Measurements from ENCODE around the gene PLPPR4. TPM values are rescaled to one million over a fixed set of nuclear protein-coding genes. Genes with fewer than 3 reads are reported as not detected.

Gene PLPPR4
- total and polyA plus RNA-seq, 2 donors (not counting 1 experiment from before 2014, with no cell fraction given): not detected

DNA sequence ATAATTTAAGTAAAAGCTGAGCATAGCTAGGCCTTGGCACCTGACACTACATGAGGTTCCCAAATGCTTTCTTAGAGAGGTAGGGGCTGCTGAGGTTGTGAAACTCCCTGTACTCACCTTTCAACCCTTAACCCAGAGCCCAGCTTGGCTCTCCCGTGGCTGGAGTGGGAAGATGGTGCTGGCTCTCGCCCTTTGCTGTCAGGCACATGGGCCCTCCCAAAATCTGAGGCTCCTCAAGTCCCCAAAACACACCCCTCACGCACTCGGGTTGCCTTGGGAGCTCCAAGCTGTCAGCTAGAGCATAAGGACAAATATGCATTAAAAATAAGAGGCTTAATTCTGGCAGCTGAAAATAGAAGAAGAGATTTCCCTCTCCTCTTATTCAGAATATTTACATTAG lies 46.7 kb upstream of the PLPPR4 start:
- Histone ChIP-seq H3K4me3 (ENCODE audit: control extremely low read depth in 1 of 5, extremely low read depth in 1 of 5, insufficient read depth in 1 of 5, low read depth in 2 of 5, low read length in 4 of 5) (no peak overlapping the region), H3K79me2 (ENCODE audit: control insufficient read depth, insufficient read depth, low read length) (no peaks in the 10 kb centered on the region), H3K4me2 (replicated peaks; ENCODE audit: low read depth, low read length, poor library complexity, severe bottlenecking) (no peak overlapping the region), H3K4me1 (ENCODE audit: control insufficient read depth in 2 of 2, insufficient read depth in 2 of 2, low read length in 2 of 2) (peaks cover 0 to 4% of the 10 kb centered on the region in 2 donors), H4K20me1 (ENCODE audit: control insufficient read depth, insufficient read depth, low read length, poor library complexity, severe bottlenecking) (no peaks in the 10 kb centered on the region), H3K9me3 (ENCODE audit: control extremely low read depth in 1 of 3, control insufficient read depth in 2 of 3, insufficient read depth in 1 of 3, low read length in 2 of 3) (no peaks in the 10 kb centered on the region), H2AFZ (ENCODE audit: insufficient read depth, low read depth, low read length, poor library complexity, severe bottlenecking) (no peak overlapping the region), H3K36me3 (replicated peaks in 1 of 2; ENCODE audit: control extremely low read depth in 1 of 2, control insufficient read depth in 1 of 2, extremely low read depth in 1 of 2, insufficient read depth in 2 of 2, low read length in 1 of 2) (no peaks in the 10 kb centered on the region), H3K27me3 (replicated peaks in 1 of 4; ENCODE audit: control extremely low read depth in 1 of 4, control insufficient read depth in 3 of 4, insufficient read depth in 4 of 4, low read length in 3 of 4) (no peaks in the 10 kb centered on the region), H3K27ac (ENCODE audit: low read length in 2 of 2) (no peak overlapping the region), H3K9ac (ENCODE audit: low read length) (no peak overlapping the region)
- POLR2A ChIA-PET: no interaction called here
- intact Hi-C loops (cut with micrococcal nuclease): no loop called here
- CTCF ChIA-PET: no interaction called here
- Mint-ChIP-seq H3K4me1 (peaks cover 2% of the 10 kb centered on the region), H3K27me3 (no peaks in the 10 kb centered on the region), H3K9me3 (ENCODE audit: insufficient read depth) (peaks cover 8% of the 10 kb centered on the region), H3K27ac (no peak overlapping the region), H3K4me3 (no peak overlapping the region)
- TF ChIP-seq, protein P1, sequence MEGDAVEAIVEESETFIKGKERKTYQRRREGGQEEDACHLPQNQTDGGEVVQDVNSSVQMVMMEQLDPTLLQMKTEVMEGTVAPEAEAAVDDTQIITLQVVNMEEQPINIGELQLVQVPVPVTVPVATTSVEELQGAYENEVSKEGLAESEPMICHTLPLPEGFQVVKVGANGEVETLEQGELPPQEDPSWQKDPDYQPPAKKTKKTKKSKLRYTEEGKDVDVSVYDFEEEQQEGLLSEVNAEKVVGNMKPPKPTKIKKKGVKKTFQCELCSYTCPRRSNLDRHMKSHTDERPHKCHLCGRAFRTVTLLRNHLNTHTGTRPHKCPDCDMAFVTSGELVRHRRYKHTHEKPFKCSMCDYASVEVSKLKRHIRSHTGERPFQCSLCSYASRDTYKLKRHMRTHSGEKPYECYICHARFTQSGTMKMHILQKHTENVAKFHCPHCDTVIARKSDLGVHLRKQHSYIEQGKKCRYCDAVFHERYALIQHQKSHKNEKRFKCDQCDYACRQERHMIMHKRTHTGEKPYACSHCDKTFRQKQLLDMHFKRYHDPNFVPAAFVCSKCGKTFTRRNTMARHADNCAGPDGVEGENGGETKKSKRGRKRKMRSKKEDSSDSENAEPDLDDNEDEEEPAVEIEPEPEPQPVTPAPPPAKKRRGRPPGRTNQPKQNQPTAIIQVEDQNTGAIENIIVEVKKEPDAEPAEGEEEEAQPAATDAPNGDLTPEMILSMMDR (IDR thresholded peaks at IDR 0.05): no peak
- TF ChIP-seq EZH2 (IDR thresholded peaks at IDR 0.05; ENCODE audit: borderline replicate concordance, insufficient read depth, low read depth, low read length, poor library complexity, severe bottlenecking): no peak
- no CpG with 5 or more reads among the region's 4 CpGs for WGBS (ENCODE audit: insufficient coverage)
- ATAC-seq (ENCODE audit: low read depth): no peak
- no peak for DNase-seq

DNA sequence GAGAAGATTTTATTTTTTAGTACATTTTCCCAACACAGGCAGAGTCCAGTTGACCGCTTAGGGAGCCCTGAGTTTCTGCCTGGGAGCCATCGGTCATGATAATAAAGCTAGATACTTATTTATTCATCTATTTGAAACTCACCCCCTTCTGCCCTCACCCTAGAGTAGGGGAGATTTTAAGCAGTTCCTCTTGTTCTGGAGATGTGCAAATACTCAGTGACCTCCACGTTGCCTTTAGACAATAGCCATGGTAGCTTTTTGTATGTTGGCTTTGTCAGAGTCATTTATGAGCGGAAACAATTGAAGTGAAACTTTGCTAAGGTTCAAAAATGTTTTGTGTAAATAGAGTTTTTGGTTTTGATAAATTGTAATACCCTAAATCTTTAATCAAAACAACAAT lies 45.7 kb upstream of the PLPPR4 start:
- no peaks in the 10 kb centered on the region for H3K9me3 ChIP-seq (ENCODE audit: control extremely low read depth in 1 of 3, control insufficient read depth in 2 of 3, insufficient read depth in 1 of 3, low read length in 2 of 3)
- Mint-ChIP-seq H3K27me3 (no peaks in the 10 kb centered on the region), H3K4me1 (peaks cover 2% of the 10 kb centered on the region), H3K4me3 (no peak overlapping the region), H3K27ac (no peak overlapping the region), H3K9me3 (ENCODE audit: insufficient read depth) (peaks cover 8% of the 10 kb centered on the region)
- no peak overlapping the region for H3K4me2 ChIP-seq (replicated peaks; ENCODE audit: low read depth, low read length, poor library complexity, severe bottlenecking)
- H3K9ac ChIP-seq (ENCODE audit: low read length): no peak overlapping the region
- H3K27me3 ChIP-seq (replicated peaks in 1 of 4; ENCODE audit: control extremely low read depth in 1 of 4, control insufficient read depth in 3 of 4, insufficient read depth in 4 of 4, low read length in 3 of 4): no peaks in the 10 kb centered on the region
- POLR2A ChIA-PET: no interaction called here
- WGBS (ENCODE audit: insufficient coverage): 60% methylated on average over 1 of the region's 4 CpGs
- no peak overlapping the region for H3K4me3 ChIP-seq (ENCODE audit: control extremely low read depth in 1 of 5, extremely low read depth in 1 of 5, insufficient read depth in 1 of 5, low read depth in 2 of 5, low read length in 4 of 5)
- TF ChIP-seq, protein P1 (IDR thresholded peaks at IDR 0.05): no peak
- TF ChIP-seq EZH2 (IDR thresholded peaks at IDR 0.05; ENCODE audit: borderline replicate concordance, insufficient read depth, low read depth, low read length, poor library complexity, severe bottlenecking): no peak
- H3K27ac ChIP-seq (ENCODE audit: low read length in 2 of 2): no peak overlapping the region
- no peaks in the 10 kb centered on the region for H4K20me1 ChIP-seq (ENCODE audit: control insufficient read depth, insufficient read depth, low read length, poor library complexity, severe bottlenecking)
- no peaks in the 10 kb centered on the region for H3K36me3 ChIP-seq (replicated peaks in 1 of 2; ENCODE audit: control extremely low read depth in 1 of 2, control insufficient read depth in 1 of 2, extremely low read depth in 1 of 2, insufficient read depth in 2 of 2, low read length in 1 of 2)
- CTCF ChIA-PET: no interaction called here
- H3K79me2 ChIP-seq (ENCODE audit: control insufficient read depth, insufficient read depth, low read length): no peaks in the 10 kb centered on the region
- peaks cover 0 to 4% of the 10 kb centered on the region in 2 donors for H3K4me1 ChIP-seq (ENCODE audit: control insufficient read depth in 2 of 2, insufficient read depth in 2 of 2, low read length in 2 of 2)
- DNase-seq: no peak
- ATAC-seq (ENCODE audit: low read depth): no peak
- H2AFZ ChIP-seq (ENCODE audit: insufficient read depth, low read depth, low read length, poor library complexity, severe bottlenecking): no peak overlapping the region
- intact Hi-C loops (cut with micrococcal nuclease): no loop called here

Measured in B cell (primary cell).